ENCODE results near the gene SGSM1. TPM values are rescaled to one million over a fixed set of nuclear protein-coding genes. Genes with fewer than 3 reads are reported as not detected.
A peak's percentile ranks its signal among the peaks of the same experiment; 100 is the strongest.

SGSM1 gene
- total RNA-seq, 6 experiments from 2014 or later = 0.11 to 0.78 (median 0.41) TPM

GRCh38 chr22:24976442-24977218 is 170.6 kb downstream of the SGSM1 start:
- no peak overlapping the region for H3K4me3 ChIP-seq
- intact Hi-C loops (cut with DNase I) = no loop called here
- peaks cover 0 to 18% (median 6%) of the 10 kb centered on the region in 4 donors for H3K4me1 ChIP-seq
- peak overlapping the region in 2 of 3 donors; percentile 58 to 70 for H3K27ac ChIP-seq
- H3K9me3 ChIP-seq = no peaks in the 10 kb centered on the region
- no peaks in the 10 kb centered on the region for H3K27me3 ChIP-seq
- DNase-seq (no peak), ATAC-seq (peak in 1 of 4 donors; percentile 8)
- no peak for TF ChIP-seq POLR2A (IDR thresholded peaks at IDR 0.05)
- TF ChIP-seq CTCF (IDR thresholded peaks at IDR 0.05) = no peak
- WGBS (ENCODE audit: insufficient coverage, low coverage, low lambda C conversion rate, missing lambda C conversion rate) = 58% methylated on average over 9 of the region's 18 CpGs
- no peaks in the 10 kb centered on the region for H3K36me3 ChIP-seq

Small RNA genes lying within 50 kb of the gene (small RNA-seq; reads per million reads assigned to genes)
- 0 reads per million in 2 experiments for gene RF00275

Other genes starting within 250 kb of the SGSM1 start
- 10 to 100 TPM; 11.8 to 28.0 (median 21.5) TPM for gene LRRC75B, start 213.1 kb upstream of the SGSM1 start, total RNA-seq
- 100 to 1,000 TPM in 5 of 6 experiments, 10 to 100 TPM in 1; 97.6 to 154 (median 140) TPM for gene GGT1, start 203.0 kb upstream of the SGSM1 start, total RNA-seq
- gene PIWIL3, start 31.5 kb upstream of the SGSM1 start, total RNA-seq = not detected
- gene LHFPL7, start 140.5 kb downstream of the SGSM1 start, total RNA-seq = not detected
- gene KIAA1671, start 146.5 kb downstream of the SGSM1 start, total RNA-seq = 10 to 100 TPM; 31.1 to 56.6 (median 39.2) TPM

Measured in right lobe of liver (tissue), 6 donors.